Stimulated activated CD4-positive, alpha-beta T cell treated with anti-CD3 and anti-CD28 coated beads, Interleukin-15, amount 100 ng/mL, for 1 hour (primary cell): Measurements from ENCODE around the gene LGALS4.
"Not testable (repeated sequence)": the region's sequence is repeated elsewhere in the genome, so short reads cannot be mapped to it uniquely, and the experiment has no call there.

Source experiments
- DNase-seq, 2 donors: peaks; one replicate each; pipeline ENCODE4 v3.0.0-alpha.2; 2020; ENCODE audit warnings: low read depth in 1 of 2, low spot score in 1 of 2

Gene LGALS4

DNA sequence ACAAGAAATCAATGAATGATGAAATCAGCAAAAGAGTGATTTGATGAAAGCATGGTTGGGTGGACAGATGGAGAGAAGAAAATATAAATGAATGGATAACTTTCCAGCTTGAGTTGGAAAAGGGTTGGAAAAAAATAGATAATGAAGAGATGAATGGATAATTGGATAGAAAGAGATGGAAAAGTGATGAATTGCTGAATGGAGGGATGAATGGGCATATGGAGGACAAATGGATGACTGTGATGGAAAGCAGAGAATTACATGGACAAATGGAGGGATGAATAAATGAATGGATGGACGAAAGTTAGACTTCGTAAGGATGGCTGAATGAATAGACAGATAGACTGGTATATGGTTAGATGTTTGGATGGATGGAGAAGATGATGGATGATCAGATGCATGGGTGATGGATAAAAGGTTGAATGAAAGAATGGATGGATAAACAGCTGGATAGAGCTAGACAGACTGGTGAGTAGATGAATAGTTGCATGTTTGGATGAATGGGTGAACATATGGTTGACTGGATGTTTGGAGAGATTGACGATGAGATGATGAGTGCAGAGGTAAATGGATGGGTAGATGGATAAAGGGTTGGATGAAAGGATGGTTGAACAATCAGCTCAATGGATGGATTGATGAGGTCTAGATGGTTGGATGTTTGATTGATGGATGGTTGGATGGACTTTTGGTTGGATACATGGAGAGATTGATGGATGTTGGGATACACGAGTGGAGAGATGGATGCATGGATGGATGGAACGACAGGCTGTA lies 12.0 kb downstream of the LGALS4 start:
- no peak for DNase-seq

GRCh38 chr19:38799104-38799503 lies 13.6 kb downstream of the LGALS4 start:
- no peak for DNase-seq

DNA sequence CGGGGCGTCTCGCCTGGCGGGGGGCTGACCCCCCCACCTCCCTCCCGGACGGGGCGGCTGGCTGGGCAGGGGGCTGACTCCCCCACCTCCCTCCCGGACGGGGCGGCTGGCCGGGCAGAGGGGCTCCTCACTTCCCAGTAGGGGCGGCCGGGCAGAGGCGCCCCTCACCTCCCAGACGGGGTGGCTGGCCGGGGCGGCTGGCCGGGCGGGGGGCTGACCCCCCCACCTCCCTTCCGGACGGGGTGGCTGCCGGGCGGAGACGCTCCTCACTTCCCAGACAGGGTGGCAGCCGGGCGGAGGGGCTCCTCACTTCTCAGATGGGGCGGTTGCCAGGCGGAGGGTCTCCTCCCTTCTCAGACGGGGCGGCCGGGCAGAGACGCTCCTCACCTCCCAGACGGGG lies 15.0 kb downstream of the LGALS4 start:
- not testable (repeated sequence) for DNase-seq

DNA sequence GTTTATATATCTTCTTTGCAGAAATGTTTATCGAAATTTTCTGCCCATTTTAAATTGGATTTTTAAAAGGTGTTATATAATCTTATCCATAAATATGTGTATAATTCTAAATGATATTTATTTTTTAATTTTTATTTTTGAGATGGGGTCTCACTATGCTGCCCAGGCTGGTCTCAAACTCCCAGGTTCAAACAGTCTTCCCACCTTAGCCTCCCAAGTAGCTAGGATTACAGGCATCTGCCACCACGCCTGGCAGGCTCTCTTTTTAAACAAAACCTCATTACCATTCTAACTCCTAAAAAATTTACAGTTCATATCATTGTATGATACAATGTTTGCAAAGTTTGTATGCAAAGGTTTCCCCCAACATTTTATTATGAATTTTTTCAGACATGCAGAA lies 16.6 kb downstream of the LGALS4 start:
- no peak for DNase-seq

DNA sequence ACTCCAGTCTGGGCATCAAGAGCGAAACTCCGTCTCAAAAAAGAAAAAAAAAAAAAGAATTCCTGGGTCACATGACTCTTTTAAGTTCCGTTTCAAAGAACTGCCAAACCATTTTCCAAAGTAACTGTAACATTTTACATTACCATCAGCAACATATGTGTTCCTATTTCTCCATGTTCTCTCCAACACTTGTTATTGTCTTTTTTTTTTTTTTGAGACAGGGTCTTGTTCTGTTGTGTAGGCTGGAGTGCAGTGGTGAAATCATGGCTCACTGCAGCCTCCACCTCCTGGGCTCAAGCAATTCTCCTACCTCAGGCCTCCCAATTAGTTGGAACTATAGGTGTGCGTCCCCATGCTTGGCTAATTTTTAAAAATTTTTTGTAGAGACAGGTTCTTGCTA lies 17.2 kb downstream of the LGALS4 start:
- no peak for DNase-seq

DNA sequence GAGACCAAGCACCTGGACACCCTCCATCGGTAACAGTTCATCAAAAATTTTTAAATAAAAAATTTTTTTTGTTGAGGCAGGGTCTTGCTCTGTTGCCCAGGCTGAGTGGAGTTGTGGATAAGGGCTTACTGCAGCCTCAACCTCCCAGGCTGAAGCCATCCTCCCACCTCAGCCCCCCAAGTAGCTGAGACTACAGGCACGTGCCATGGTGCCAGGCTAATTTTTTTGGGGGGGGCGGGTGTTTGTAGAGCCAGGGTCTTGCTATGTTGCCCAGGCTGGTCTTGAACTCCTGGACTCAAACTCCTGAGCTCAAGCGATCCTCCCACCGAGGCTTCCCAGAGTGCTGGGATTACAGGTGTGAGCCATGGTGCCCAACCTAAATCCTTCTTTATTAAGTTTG lies 19.1 kb downstream of the LGALS4 start:
- DNase-seq, result no peak

- DNase-seq, result no peak
These were observed 19.6 kb downstream of the LGALS4 start for GRCh38 chr19:38793177-38793576.

GRCh38 chr19:38792250-38793111 lies 20.3 kb downstream of the LGALS4 start:
- DNase-seq, result peak in 1 of 2 donors; percentile 15

DNA sequence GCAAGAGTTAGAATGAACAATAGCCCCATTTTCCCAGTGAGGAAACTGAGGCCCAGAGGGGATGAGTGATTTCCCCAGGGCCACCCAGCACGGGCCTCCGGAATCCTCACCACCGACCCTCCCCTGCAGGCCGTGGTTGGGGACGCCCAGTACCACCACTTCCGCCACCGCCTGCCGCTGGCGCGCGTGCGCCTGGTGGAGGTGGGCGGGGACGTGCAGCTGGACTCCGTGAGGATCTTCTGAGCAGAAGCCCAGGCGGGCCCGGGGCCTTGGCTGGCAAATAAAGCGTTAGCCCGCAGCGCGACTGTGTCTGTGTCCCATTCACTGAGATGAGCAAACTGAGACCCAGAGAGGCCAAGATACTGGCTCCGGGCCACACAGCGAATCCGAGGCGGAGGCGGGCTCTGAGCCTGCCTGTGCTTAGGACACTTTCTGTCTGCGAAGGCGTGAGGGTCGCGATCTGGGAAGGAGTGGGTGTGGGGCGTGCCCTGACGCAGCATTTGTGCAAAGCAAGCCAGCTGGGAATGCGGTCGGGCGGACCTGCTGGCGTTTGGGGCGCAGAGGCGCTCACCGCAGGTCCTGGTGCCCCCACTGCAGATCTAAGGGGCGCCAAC lies 21.2 kb downstream of the LGALS4 start:
- not testable (repeated sequence) for DNase-seq

- DNase-seq, result not testable (repeated sequence)
These were observed 22.0 kb downstream of the LGALS4 start for GRCh38 chr19:38790507-38791403.

DNA sequence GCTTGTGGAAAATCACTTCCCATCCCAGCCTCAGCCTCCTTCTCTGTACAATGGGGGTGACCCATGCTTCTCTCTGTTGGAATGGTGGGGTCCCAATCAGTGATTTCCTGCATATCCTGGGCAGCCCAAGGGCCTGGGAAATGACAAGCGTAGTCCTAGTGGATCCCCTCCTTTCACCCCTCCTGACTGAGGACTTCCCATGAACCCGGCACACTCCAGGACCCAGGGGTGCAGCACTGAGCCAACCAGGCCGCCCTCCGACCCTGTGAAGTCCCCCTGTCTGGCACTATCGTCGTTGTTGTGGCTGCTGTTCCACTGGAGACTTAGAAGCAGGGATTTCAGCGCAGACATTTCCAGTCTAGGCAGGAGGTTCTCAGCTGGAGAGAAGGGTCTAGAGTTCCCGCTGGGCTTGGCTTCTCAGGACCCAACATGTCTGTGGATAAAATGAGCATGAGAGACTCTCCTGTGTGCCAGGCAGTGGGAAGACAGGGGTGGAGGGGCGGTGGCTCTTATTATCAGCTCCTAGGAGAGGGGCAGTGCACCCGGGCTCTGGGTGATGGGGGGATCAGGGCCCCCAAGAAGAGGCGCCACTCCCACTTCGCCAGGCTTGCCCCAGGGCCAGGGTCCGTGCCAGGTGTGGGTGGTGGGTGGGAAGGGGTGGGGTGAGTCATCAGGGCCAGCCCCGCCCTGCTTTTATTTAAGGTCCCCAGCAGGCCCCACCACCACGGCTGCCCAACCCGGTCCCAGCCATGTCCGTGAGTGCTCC lies 24.1 kb downstream of the LGALS4 start, which contains the start of gene LGALS7B:
TSS of gene LGALS7B (plus strand) at position 723 of the 766 bp plus-strand sequence. CDS start at position 750, 27 bp downstream.
- no peak for DNase-seq

DNA sequence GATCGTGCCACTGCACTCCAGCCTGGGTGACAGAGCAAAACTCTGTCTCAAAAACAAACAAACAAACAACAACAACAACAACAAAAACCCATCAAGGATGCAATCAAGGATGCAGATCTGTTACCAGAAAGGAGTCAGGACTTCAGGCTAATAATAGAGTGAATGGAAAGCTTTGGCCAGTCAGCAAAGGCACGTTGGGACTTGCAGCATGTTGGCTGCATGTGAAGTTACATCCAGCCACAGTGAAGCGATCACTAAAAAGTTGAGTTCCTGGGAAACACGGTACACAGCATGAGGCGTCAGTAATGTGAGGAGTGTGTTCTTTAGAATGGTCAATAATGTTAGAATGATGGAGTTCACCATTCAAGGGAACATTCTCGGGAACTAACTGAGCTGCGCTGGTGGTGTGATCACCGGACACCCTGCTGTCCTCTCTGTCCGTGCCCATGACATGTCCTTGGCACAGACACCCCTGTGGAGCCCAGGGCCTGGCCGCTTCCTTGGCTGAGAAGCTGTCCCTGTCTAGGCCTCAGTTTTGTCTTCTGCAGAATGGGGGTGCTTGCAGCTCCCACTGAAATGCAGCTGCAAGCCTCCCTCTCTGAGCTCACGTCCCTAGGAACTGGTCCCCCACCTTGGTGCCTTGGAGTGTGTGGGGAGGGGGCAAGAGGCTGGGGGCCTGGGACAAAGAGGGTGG lies 26.0 kb downstream of the LGALS4 start:
- DNase-seq, result no peak

DNA sequence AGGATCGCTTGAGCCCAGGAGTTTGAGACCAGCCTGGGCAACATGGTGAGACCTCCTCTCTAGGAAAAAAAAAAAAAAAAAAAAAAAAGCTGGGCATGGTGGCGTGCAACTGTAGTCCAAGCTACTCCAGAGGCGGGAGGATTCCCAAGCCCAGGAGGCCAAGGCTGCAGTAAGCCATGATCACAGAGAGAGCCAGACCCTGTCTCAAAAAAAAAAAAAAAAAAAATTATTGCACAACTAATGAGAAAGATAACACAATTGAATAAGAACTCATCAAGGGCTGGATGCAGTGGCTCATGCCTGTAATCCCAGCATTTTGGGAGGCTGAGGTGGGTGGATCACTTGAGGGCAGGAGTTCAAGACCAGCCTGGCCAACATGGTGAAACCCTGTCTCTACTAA lies 26.7 kb downstream of the LGALS4 start:
- DNase-seq, result not testable (repeated sequence)

- no peak for DNase-seq
These were observed 27.5 kb downstream of the LGALS4 start for GRCh38 chr19:38785187-38785699.

DNA sequence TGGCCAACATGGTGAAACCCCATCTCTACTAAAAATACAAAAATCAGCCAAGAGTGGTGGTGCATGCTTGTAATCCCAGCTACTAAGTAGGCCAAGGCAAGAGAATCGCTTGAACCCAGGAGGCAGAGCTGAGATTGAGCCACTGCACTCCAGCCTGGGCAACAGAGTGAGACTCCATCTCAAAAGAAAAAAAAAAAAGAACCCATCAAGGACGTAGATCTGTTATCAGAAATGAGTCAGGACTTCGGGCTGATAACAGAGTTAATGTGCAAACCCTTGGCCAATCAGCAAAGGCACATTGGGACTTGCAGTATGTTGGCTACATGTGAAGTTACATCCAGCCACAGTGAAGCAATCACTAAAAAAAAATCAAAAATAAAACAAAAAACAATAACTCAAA lies 28.5 kb downstream of the LGALS4 start:
- DNase-seq, result no peak

DNA sequence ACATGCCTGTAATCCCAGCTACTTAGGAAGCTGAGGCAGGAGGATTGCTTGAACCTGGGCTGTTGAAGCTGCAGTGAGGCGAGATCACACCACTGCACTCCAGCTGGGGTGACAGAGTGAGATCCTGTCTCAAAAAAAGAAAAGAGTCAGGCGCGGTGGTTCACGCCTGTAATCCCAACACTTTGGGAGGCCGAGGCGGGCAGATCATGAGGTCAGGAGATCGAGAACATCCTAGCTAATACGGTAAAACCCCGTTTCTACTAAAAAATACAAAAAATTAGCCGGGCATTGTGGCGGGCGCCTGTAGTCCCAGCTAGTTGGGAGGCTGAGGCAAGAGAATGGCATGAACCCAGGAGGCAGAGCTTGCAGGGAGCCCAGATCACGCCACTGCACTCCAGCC lies 30.5 kb downstream of the LGALS4 start:
- DNase-seq, result not testable (repeated sequence)

DNA sequence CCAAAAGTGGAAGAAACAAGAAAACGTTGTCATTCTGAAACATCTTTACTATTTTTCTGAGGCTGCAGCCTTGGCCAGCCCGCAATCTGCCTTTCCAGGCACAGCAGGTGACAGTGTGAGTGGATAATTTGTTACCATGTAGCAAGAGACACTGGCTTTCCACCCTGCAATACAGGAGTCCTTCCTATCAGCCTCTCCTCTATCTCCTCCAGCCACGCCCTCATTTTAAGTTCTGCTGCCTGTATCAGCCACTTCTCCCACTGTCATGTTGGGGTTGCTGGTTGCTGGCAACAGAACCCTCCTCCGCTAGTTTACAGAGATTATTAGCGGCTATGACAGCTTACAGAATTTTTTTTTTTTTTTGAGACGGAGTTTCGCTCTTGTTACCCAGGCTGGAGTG lies 31.7 kb downstream of the LGALS4 start:
- DNase-seq, result no peak

DNA sequence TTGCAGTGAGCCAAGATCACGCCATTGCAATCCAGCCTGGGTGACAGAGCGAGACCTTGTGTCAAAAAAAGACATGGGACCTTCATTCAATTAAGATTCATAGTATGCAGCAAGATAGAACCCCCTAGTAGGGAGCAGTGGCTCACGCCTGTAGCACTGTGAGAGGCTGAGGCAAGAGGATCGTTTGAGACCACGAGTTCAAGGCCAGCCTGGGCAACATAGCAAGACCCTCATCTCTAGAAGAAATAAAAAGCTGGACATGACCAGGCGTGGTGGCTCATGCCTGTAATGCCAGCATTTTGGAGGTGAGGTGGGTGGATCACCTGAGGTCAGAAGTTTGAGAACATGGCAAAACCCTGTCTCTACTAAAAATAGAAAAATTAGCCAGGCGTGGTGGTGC lies 32.3 kb downstream of the LGALS4 start:
- no peak for DNase-seq

DNA sequence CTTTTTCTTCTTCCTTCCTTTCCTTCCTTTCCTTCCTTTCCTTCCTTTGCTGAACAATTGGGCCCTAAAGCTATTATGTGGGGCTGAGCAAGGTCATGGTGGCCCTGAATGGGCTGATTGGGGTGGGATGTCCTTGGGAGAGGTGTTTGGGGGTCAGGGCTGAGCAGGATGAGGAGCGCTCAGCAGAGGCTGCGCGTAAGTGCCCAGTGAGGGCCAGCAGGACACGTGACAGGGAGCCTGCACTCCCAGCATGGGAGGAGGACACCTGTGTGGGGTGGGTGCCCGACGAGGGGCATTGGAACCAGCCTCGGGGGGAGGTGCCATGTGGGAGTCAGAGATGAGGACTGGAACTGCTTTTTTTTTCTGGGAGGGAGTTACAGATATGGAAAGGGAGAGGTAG lies 34.0 kb downstream of the LGALS4 start:
- no peak for DNase-seq
